GM12891 (cell line): ENCODE data around the gene PRKAR1B.
A peak's percentile ranks its signal among the peaks of the same experiment; 100 is the strongest.
"Not testable (repeated sequence)": the region's sequence is repeated elsewhere in the genome, so short reads cannot be mapped to it uniquely, and the experiment has no call there.

Source experiments
- DNase-seq: peaks from one replicate; pipeline ENCODE4 v3.0.0; 2011; ENCODE audit warnings: low spot score; ENCODE audit not compliant: insufficient read length
- FAIRE-seq: peaks from 2 replicates; lab custom pipeline; 2011; peaks lifted over from hg19 to GRCh38; lab: Jason Lieb, UNC
- PAX5 ChIP-seq: IDR thresholded peaks from 2 replicates; pipeline ENCODE4 v1.6.1; 2011; ENCODE audit warnings: low read length, moderate library complexity, mild to moderate bottlenecking; ENCODE audit not compliant: insufficient read depth, severe bottlenecking
- POLR2A ChIP-seq: IDR thresholded peaks from 2 replicates; pipeline ENCODE4 v1.6.1; 2011; ENCODE audit warnings: low read depth, low read length, control low read depth
- POLR2AphosphoS5 ChIP-seq: IDR thresholded peaks from 2 replicates; pipeline ENCODE4 v1.6.1; 2011; ENCODE audit warnings: low read depth, low read length, control low read depth
- POU2F2 ChIP-seq: IDR thresholded peaks from 2 replicates; pipeline ENCODE4 v1.6.1; 2011; ENCODE audit warnings: low read depth, mild to moderate bottlenecking, control low read depth, low read length, moderate library complexity
- SPI1 ChIP-seq: IDR thresholded peaks from 2 replicates; pipeline ENCODE4 v1.6.1; 2011; ENCODE audit warnings: low read depth, low read length, control low read depth
- TAF1 ChIP-seq: IDR thresholded peaks from 2 replicates; pipeline ENCODE4 v1.6.1; 2011; ENCODE audit warnings: low read depth, low read length, control low read depth

PRKAR1B gene

DNA sequence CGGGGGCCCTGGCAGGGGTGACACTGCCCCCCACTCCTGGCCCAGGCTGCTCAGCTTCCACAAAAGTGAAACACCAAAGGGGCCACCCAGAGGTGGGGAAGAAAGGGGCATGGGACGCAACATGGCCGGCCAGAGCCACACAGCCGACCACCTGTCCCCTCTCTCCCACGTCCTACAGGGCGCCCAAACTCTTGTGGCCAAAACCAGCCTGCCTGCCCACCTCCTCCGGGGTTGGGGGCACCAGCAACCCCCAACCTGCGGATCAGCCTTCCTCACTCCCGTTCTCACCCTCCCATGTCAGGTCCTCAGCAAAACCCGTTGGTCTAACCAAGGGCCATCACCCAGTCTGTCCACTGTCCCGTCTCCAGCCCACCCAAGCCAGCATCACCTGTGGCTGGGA is 80.1 kb downstream of the PRKAR1B start:
- FAIRE-seq = no peak
- DNase-seq = no peak
- TF ChIP-seq POLR2A = no peak

DNA sequence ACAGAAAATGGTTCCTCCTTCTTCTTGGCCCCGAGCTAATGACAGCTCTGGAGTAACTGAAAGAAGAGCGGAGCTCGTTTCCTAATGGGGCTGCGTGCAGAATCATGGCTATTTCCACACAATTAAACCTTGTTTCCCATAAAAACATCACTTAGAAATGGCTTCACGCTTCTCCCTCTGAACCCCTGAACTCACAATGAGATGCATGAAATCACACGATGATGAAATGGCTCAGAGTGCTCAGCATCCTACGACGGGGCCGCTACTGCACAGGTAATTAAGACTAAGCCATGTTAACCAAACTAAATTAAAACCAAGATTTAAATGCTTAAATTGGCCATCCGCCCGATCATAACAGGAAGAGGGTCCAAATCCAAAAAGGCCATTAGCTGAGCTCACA is 80.6 kb downstream of the PRKAR1B start:
- TF ChIP-seq SPI1 (no peak), POLR2AphosphoS5 (no peak), POU2F2 (no peak), POLR2A (no peak), TAF1 (no peak), PAX5 (no peak)
- DNase-seq (no peak), FAIRE-seq (no peak)

DNA sequence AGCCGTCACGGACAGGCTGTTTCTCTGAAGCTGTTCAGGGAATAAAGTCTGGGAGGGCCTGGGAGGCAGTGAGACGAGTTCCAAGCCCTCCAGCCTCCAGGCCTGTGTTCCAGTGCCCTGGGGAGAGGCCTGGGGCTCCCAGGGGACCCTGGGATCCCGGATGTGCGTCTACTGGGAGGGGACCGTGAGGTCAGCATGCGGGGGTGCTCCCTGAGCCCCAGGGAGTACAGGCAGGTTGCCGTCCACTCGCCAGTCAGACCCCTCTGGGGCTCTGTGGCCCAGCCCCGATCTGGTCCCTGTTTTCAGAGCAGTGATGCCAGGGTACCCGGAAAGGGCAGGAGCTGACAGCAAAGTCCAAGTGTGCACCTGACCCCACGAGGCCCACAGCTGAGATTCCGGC is 81.5 kb downstream of the PRKAR1B start:
- no peak for DNase-seq
- TF ChIP-seq POLR2A (no peak), TAF1 (no peak), POLR2AphosphoS5 (no peak), POU2F2 (no peak), SPI1 (no peak), PAX5 (no peak)
- no peak for FAIRE-seq

DNA sequence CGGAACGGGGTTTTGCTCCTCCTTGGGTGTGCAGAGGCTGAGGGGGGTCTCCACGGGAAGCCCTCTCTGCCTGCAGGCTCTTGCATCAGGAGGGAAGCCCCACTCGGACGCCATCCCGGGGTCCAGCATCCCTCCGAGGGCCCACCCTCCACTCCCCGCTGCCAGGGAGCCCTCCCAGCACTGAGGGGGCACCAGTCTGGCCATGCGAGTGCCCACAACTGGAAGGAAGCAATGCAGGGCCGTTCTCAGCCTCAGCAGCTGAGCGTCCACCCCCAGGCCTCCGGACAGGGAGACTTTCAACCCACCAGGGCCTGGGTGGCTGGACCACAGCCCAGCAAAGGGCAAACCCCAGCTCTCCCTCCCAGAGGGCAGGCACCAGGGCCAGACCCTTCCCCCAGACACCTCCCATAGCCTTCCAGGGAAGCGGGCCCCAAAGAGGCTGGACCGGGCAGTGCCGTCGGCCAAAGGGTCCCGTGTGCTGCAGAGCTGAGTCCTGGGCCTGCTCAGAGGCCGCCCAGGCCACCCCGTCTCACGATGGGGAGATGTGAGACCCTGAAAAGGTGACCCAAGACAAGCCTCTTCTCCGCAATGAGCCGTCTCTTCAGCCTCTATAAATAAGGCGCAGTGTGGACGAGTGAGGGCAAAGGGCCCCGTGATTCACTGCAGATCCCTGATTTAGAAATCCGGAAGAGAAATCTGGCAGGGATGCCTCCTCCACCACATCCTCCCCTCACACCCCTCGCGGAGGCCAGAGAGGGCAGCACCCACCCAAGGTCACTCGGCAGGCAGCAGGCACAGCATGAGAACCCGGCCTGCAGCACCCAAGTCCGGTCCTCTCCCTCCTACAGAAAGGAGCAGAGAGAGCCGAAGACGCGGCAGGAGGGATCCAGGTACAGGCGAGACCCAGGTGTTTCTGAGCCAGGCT is 82.4 kb downstream of the PRKAR1B start:
- TF ChIP-seq POU2F2 (no peak), SPI1 (no peak), TAF1 (no peak), PAX5 (no peak), POLR2A (no peak), POLR2AphosphoS5 (no peak)
- DNase-seq = no peak
- no peak for FAIRE-seq

DNA sequence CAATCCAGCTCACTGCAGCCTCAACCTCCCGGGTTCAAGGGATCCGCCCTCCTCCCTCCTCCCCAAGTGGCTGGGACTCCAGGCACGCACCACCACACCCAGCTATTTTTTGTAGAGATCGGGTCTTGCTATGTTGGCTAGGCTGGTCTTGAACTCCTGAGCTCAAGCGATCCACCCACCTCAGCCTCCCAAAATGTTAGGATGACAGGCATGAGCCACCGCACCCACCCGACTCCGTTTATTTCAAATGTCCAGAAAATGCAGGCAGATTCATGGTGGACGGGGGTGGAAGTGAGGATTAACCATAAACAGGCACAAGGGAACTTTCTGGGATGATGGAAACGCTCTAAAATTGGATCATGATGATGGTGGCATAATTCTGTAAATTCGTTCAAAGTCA is 85.1 kb downstream of the PRKAR1B start:
- DNase-seq (no peak), FAIRE-seq (no peak)
- TF ChIP-seq SPI1 = no peak
- TF ChIP-seq POU2F2 = no peak
- no peak for TF ChIP-seq POLR2A
- TF ChIP-seq TAF1 = no peak

DNA sequence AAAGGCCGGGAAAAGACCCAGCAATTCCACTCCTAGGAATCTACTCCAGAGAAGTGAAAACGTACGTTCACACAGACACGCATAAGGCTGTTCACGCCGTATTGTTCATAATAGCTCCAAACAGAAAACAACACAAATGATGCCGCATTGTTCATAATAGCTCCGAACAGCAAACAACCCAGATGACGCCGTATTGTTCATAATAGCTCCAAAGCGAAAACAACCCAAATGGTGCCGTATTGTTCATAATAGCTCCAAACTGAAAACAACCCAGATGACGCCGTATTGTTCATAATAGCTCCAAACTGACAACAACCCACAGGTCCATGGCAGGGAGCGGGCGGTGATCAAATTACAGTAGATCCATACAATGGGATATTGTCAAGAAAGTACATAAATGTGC is 85.8 kb downstream of the PRKAR1B start:
- TF ChIP-seq POU2F2 (no peak), TAF1 (no peak), PAX5 (no peak), POLR2AphosphoS5 (no peak), SPI1 (no peak), POLR2A (no peak)
- DNase-seq (no peak), FAIRE-seq (peak; percentile 47)

DNA sequence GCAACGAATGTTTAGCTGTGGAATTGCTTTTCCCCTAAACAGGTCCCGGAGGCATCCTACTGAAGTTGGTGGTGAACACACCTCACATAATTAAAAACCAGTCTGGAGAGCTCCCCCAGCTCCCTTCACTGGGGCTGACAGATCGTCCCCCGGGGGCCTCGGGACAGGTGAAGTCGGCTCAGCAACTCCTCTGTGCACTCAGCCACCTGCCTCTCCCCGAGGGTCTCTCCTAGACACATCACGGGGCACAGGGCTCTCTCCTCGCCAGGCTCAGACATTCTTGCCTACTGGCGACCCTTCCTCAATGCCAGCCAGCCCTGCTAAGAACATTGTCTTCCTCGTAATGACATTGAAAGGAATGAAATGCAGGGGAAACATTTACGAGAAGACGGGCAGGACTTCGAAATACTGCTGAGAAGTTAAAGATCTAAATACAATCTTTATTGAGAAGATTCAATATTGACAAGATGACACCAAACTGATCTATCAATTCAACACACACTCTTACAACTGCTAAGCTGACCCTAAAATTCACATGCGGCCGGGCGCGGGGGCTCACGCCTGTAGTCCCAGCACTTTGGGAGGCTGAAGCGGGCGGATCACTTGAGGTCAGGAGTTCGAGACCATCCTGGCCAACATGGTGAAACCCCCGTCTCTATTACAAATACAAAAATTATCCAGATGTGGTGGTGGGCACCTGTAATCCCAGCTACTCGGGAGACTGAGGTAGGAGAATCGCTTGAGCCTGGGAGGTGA is 88.6 kb downstream of the PRKAR1B start:
- no peak for TF ChIP-seq POLR2A
- TF ChIP-seq POU2F2 = no peak
- TF ChIP-seq SPI1 = no peak
- TF ChIP-seq PAX5 = no peak
- no peak for TF ChIP-seq POLR2AphosphoS5
- no peak for TF ChIP-seq TAF1
- DNase-seq (no peak), FAIRE-seq (no peak)

DNA sequence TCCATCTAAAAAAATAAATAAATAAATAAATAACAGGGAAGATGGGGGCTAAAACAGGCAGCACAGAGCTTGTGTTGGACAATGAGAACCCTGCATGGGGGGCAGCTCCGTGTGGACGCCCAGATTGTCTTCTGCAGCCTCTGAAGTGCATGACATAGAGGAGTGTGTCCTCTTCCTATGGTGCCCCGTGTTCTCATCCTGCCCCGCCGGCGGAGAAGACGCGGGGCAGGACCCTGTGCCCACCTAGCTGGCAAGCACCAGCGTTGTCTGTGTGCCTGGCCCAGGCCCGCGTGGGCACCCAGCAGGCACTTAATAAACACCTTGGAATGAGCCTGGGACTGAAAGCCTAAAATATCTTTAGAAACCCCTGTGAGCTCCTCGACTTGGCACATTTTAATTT is 89.3 kb downstream of the PRKAR1B start:
- TF ChIP-seq SPI1 (no peak), PAX5 (no peak), POLR2A (no peak), POLR2AphosphoS5 (no peak), TAF1 (no peak)
- DNase-seq (no peak), FAIRE-seq (no peak)

DNA sequence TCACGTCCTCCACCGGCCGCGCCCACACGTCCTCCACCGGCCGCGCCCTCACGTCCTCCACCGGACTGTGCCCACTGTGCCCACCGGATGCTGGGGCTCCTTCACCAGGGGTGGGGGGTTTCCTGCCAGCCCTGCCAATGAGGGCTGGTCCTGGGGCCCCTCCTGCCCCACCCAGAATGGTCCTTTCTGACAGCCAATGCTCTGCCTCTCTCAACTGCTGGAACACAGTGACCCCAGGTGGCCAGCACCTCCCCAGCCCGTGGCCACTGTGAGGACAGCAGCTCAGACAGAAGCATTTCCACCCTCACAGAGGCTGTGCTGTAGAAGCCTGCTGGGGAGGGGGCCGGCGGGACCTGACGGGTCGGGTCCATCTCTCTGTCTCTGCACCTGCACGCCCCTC is 90.7 kb downstream of the PRKAR1B start:
- no peak for FAIRE-seq
- TF ChIP-seq SPI1 = no peak
- no peak for TF ChIP-seq POU2F2
- TF ChIP-seq POLR2A = no peak
- TF ChIP-seq POLR2AphosphoS5 = no peak
- no peak for TF ChIP-seq TAF1
- no peak for TF ChIP-seq PAX5
- no peak for DNase-seq

DNA sequence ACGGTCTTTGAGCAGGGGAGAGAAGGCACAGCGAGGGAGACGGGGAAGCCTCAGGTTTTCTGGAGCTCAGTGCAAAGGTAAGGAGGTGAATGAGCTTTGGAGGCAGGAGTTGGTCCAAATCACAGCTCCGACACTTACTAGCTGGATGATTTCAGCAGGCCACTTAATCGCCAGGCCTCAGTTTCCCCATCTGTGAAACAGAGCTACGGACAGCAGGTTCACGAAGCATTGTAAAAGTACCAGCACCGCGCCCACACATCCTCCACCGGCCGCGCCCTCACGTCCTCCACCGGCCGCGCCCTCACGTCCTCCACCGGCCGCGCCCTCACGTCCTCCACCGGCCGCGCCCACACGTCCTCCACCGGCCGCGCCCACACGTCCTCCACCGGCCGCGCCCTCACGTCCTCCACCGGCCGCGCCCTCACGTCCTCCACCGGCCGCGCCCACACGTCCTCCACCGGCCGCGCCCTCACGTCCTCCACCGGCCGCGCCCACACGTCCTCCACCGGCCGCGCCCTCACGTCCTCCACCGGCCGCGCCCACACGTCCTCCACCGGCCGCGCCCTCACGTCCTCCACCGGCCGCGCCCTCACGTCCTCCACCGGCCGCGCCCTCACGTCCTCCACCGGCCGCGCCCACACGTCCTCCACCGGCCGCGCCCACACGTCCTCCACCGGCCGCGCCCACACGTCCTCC is 91.2 kb downstream of the PRKAR1B start:
- not testable (repeated sequence) for FAIRE-seq, DNase-seq
